Endothelial cell of umbilical vein (primary cell): ENCODE data around the gene FUT7. TPM values are rescaled to one million over a fixed set of nuclear protein-coding genes. Genes with fewer than 3 reads are reported as not detected.
A peak's percentile ranks its signal among the peaks of the same experiment; 100 is the strongest.

Source experiments
- BruUV-seq: library from RNA; stranded (reverse); fragments of 400-500 nt; replicated peaks from 2 replicates; lab custom pipeline; 2021; lab: Mats Ljungman, UMichigan
- CTCF ChIA-PET: fragments of 300-600, 350-600 bp; sonication (Branson Sonifier 250); formaldehyde crosslinking; loops from one replicate; lab custom pipeline; 2021; ENCODE audit warnings: antibody characterized with exemption, inconsistent platforms; lab: Charles Lee
- POLR2A ChIA-PET: fragments of 300-600, 350-600 bp; sonication (Branson Sonifier 250); formaldehyde crosslinking; loops from one replicate; lab custom pipeline; 2021; ENCODE audit warnings: antibody characterized with exemption, inconsistent platforms; lab: Charles Lee
- DNase-seq: peaks from one replicate; pipeline ENCODE4 v3.0.0-alpha.2; 2011; ENCODE audit warnings: low read depth, low spot score
- FAIRE-seq: peaks from 2 replicates; lab custom pipeline; 2011; peaks lifted over from hg19 to GRCh38; lab: Jason Lieb, UNC
- H2AFZ ChIP-seq: 2 replicates; pipeline ENCODE4 v1.6.0; 2012; ENCODE audit warnings: low read depth, low read length, control low read depth, inconsistent platforms
- H3K27ac ChIP-seq: 2 replicates; pipeline ENCODE4 v1.5.1; 2011; ENCODE audit warnings: low read depth, mild to moderate bottlenecking, control low read depth, low read length, moderate library complexity; ENCODE audit not compliant: insufficient read depth
- H3K27me3 ChIP-seq, 2 experiments: 2 replicates each; pipeline versions ENCODE4 v1.6.0 to v1.6.1; 2011; ENCODE audit warnings: low read length in 2 of 2, mixed read lengths in 1 of 2; ENCODE audit not compliant: control insufficient read depth in 2 of 2, insufficient read depth in 2 of 2
- H3K36me3 ChIP-seq, 2 experiments: 2 replicates in 1 of 2; 3 replicates in 1 of 2; pipeline ENCODE4 v1.5.1; 2011; ENCODE audit warnings: low read length in 2 of 2, mild to moderate bottlenecking in 1 of 2, moderate library complexity in 1 of 2; ENCODE audit not compliant: control insufficient read depth in 2 of 2, insufficient read depth in 2 of 2; ENCODE audit errors: extremely low read depth in 1 of 2
- H3K4me1 ChIP-seq: 3 replicates; pipeline ENCODE4 v1.5.1; 2011; ENCODE audit warnings: mild to moderate bottlenecking, low read length; ENCODE audit not compliant: control insufficient read depth, insufficient read depth; ENCODE audit errors: extremely low read depth
- H3K4me2 ChIP-seq: 2 replicates; pipeline ENCODE4 v1.6.1; 2011; ENCODE audit warnings: low read length, control low read depth, mixed read lengths; ENCODE audit not compliant: insufficient read depth
- H3K4me3 ChIP-seq, 3 experiments: fragments of 200-600 bp in 1 of 3; sonication (generic), shearing (Covaris generic) in 1 of 3; replicated peaks in 1 of 3; 2 replicates each; pipeline ENCODE4 v1.5.1; 2011 to 2016; ENCODE audit warnings: control low read depth in 3 of 3, low read length in 3 of 3, mild to moderate bottlenecking in 2 of 3, inconsistent platforms in 1 of 3, low read depth in 1 of 3, moderate library complexity in 1 of 3; ENCODE audit not compliant: insufficient read depth in 1 of 3
- H3K79me2 ChIP-seq: 2 replicates; pipeline ENCODE4 v1.6.0; 2012; ENCODE audit warnings: low read length, inconsistent platforms; ENCODE audit not compliant: control insufficient read depth, insufficient read depth
- H3K9ac ChIP-seq: replicated peaks from 2 replicates; pipeline ENCODE3; 2011; ENCODE audit warnings: low read length, control low read depth; ENCODE audit not compliant: insufficient read depth; ENCODE audit errors: extremely low read depth
- H3K9me1 ChIP-seq: replicated peaks from 3 replicates; pipeline ENCODE4 v1.6.0; 2011; ENCODE audit warnings: mild to moderate bottlenecking, low read length; ENCODE audit not compliant: control insufficient read depth, insufficient read depth; ENCODE audit errors: extremely low read depth
- H3K9me3 ChIP-seq: replicated peaks from 2 replicates; pipeline ENCODE4 v1.5.1; 2012; ENCODE audit warnings: low read length, inconsistent platforms; ENCODE audit not compliant: control insufficient read depth, insufficient read depth
- H4K20me1 ChIP-seq: replicated peaks from 2 replicates; pipeline ENCODE3; 2011; ENCODE audit warnings: mild to moderate bottlenecking, low read length; ENCODE audit not compliant: control insufficient read depth, insufficient read depth; ENCODE audit errors: extremely low read depth
- EZH2 ChIP-seq: IDR thresholded peaks from 2 replicates; pipeline ENCODE4 v1.6.1; 2012; ENCODE audit warnings: borderline replicate concordance, low read depth, mild to moderate bottlenecking, moderate library complexity, low read length, inconsistent platforms; ENCODE audit not compliant: severe bottlenecking
- FOS ChIP-seq: IDR thresholded peaks from 2 replicates; pipeline ENCODE4 v1.6.1; 2011; ENCODE audit warnings: mild to moderate bottlenecking, low read length, moderate library complexity, borderline replicate concordance; ENCODE audit not compliant: insufficient read depth
- GATA2 ChIP-seq: IDR thresholded peaks from 2 replicates; pipeline ENCODE4 v1.7.0; 2011; ENCODE audit warnings: low read depth, mild to moderate bottlenecking, moderate library complexity, mixed read lengths, low read length; ENCODE audit not compliant: insufficient read length, insufficient read depth
- JUN ChIP-seq: IDR thresholded peaks from 2 replicates; pipeline ENCODE4 v1.6.1; 2011; ENCODE audit warnings: borderline replicate concordance, low read depth; ENCODE audit not compliant: insufficient read length, insufficient read depth
- MYC ChIP-seq: IDR thresholded peaks from one replicate; pipeline ENCODE4 v1.6.1; 2011; ENCODE audit warnings: mild to moderate bottlenecking, low read depth, low read length
- POLR2A ChIP-seq: IDR thresholded peaks from 2 replicates; pipeline ENCODE4 v1.6.1; 2012; ENCODE audit warnings: low read depth, mild to moderate bottlenecking, control low read depth, low read length
- POLR2AphosphoS5 ChIP-seq: IDR thresholded peaks from 2 replicates; pipeline ENCODE4 v1.6.1; 2012; ENCODE audit warnings: low read depth, mild to moderate bottlenecking, control low read depth, low read length, moderate library complexity; ENCODE audit not compliant: insufficient read depth
- dilution Hi-C: fragments of 300-500 bp; cut with MboI; formaldehyde crosslinking; loops from one replicate; pipeline ENCODE4 v1.15.0; 2019; ENCODE audit warnings: low sequenced_read_pairs; ENCODE audit not compliant: extremely low pct_ligation_motif_present
- intact Hi-C: fragments of 100-400 bp; cut with micrococcal nuclease; formaldehyde crosslinking; loops from one replicate; pipeline ENCODE4 v1.10.0; 2022
- polyA plus RNA-seq, 4 experiments: library from polyadenylated mRNA; depleted of rRNA in 3 of 4; stranded (reverse) in 3 of 4; unstranded in 1 of 4; fragments of >200 nt; gene quantifications; 2 replicates each; pipeline versions ENCODE4 v1.2.1 to v1.2.3, GENCODE V29; 2011 to 2012; ENCODE audit warnings: missing spikeins in 1 of 4
- total RNA-seq: library from RNA; stranded (reverse); gene quantifications from 2 replicates; pipeline ENCODE4 v1.2.3, GENCODE V29; 2021
- TF ChIP-seq, protein P1 (sequence below): IDR thresholded peaks from 2 replicates; pipeline ENCODE4 v1.6.1; 2011; ENCODE audit not compliant: insufficient read depth, insufficient read length
- TF ChIP-seq, protein P2 (sequence below), 2 donors: IDR thresholded peaks; 1 replicate in 1 of 2; 2 replicates in 1 of 2; pipeline ENCODE4 v1.5.1; 2011; ENCODE audit warnings: low read length in 2 of 2, mild to moderate bottlenecking in 2 of 2, moderate library complexity in 2 of 2, control low read depth in 1 of 2, inconsistent platforms in 1 of 2, low read depth in 1 of 2; ENCODE audit not compliant: insufficient read depth in 1 of 2; ENCODE audit errors: extremely low read depth in 1 of 2

The FUT7 gene
- total and polyA plus RNA-seq, 2 donors (not counting 3 experiments of a cell fraction or from before 2014, with no cell fraction given) = not detected

DNA sequence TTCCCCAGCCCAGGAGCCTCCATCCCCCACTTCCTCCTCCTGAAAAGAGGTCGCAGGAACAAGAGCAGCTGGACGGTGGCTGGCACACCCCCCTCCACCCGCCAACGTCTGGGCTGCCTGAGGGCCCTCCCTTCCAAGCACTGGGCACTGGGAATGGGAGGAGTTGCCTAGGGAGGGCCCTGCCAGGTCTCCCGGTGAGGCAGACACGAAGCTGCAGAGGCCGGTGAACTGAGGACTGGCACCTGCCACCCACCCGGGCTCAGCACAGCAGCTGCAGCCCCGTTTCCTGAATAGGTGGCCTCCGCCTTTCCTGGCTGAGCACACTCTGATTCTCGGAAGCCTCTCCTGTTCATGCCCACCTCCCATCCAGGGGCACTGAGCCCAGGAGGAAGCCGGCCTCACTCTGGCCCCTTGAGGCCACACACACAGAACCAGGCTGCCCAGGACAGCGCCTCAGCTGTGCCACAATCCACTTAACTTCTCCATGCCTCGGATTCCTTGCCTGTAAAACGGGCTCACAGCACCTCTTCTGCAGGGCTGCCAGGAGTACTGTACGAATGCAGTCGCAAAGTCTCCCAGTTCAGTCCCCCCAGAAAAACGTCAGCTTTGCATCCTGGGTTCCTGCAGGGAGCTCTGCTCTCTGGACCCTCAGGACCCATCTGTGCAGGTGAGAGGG, 12.8 kb upstream of the FUT7 start:
- POLR2A ChIA-PET = no interaction called here
- dilution Hi-C loops = no loop called here

DNA sequence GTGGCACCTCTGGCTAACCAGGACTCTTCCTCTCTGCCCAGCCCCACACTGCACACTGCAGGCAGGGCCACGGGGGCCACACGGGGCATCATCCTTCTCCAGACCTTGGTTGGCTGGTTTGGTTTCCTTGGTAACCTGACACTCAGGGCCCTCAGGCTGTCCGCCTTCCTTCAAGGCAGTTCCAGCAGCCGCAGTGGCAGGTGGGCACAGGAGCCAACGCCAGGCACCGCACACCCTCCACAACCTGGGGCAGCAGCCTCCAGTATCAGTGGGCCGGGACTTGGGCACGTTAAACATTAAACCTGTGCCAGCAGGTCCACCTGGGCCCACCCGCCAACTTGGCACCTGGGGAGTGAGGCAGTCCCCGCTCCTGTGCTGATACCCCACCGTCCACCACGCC, 12.1 kb upstream of the FUT7 start:
- H3K36me3 ChIP-seq = peaks cover 0 to 13% of the 10 kb centered on the region in 2 experiments
- H3K4me2 ChIP-seq = peak overlapping the region; percentile 56
- TF ChIP-seq EZH2 (no peak), MYC (no peak), GATA2 (no peak), JUN (no peak), POLR2A (no peak), FOS (no peak), POLR2AphosphoS5 (no peak)
- TF ChIP-seq, protein P1, sequence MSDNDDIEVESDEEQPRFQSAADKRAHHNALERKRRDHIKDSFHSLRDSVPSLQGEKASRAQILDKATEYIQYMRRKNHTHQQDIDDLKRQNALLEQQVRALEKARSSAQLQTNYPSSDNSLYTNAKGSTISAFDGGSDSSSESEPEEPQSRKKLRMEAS = no peak
- TF ChIP-seq, protein P2, sequence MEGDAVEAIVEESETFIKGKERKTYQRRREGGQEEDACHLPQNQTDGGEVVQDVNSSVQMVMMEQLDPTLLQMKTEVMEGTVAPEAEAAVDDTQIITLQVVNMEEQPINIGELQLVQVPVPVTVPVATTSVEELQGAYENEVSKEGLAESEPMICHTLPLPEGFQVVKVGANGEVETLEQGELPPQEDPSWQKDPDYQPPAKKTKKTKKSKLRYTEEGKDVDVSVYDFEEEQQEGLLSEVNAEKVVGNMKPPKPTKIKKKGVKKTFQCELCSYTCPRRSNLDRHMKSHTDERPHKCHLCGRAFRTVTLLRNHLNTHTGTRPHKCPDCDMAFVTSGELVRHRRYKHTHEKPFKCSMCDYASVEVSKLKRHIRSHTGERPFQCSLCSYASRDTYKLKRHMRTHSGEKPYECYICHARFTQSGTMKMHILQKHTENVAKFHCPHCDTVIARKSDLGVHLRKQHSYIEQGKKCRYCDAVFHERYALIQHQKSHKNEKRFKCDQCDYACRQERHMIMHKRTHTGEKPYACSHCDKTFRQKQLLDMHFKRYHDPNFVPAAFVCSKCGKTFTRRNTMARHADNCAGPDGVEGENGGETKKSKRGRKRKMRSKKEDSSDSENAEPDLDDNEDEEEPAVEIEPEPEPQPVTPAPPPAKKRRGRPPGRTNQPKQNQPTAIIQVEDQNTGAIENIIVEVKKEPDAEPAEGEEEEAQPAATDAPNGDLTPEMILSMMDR (IDR thresholded peaks at IDR 0.05; ENCODE audit: extremely low read depth in 1 of 2, insufficient read depth in 1 of 2, low read depth in 1 of 2, low read length in 2 of 2) = no peak
- intact Hi-C loops (loop anchor here (2.0 kb wide), 1 partner anchor 15 kb away; the partner anchor contains the start of gene ABCA2), dilution Hi-C loops (no loop called here)
- H3K79me2 ChIP-seq = peaks cover 33% of the 10 kb centered on the region
- no peaks in the 10 kb centered on the region for H3K9me1 ChIP-seq
- FAIRE-seq (no peak), DNase-seq (no peak)
- ChIA-PET POLR2A (no interaction called here), CTCF (interaction anchor here (1.6 to 5.2 kb wide), 5 partner anchors 8 to 96 kb away, joined by 4 to 58 read pairs (median 8); no protein-coding TSS in a partner anchor)
- H3K4me1 ChIP-seq = peaks cover 41% of the 10 kb centered on the region
- no peak overlapping the region for H3K27ac ChIP-seq
- BruUV-seq = no TSS peak
- H2AFZ ChIP-seq = no peak overlapping the region
- no peaks in the 10 kb centered on the region for H4K20me1 ChIP-seq
- H3K27me3 ChIP-seq = no peaks in the 10 kb centered on the region
- no peaks in the 10 kb centered on the region for H3K9me3 ChIP-seq
- H3K4me3 ChIP-seq = peak overlapping the region in 1 of 3 experiments; percentile 54
- H3K9ac ChIP-seq = no peak overlapping the region

More for the DNA sequence above, 12.8 kb upstream of the FUT7 start:
- Histone ChIP-seq H3K9me1 (no peaks in the 10 kb centered on the region), H3K36me3 (peaks cover 0 to 7% of the 10 kb centered on the region in 2 experiments), H3K79me2 (peaks cover 33% of the 10 kb centered on the region), H3K9me3 (no peaks in the 10 kb centered on the region), H4K20me1 (no peaks in the 10 kb centered on the region), H3K4me3 (peak overlapping the region; percentile 28 to 54 (median 44)), H3K27me3 (no peaks in the 10 kb centered on the region), H3K4me1 (peaks cover 41% of the 10 kb centered on the region), H3K4me2 (peak overlapping the region; percentile 56), H3K9ac (no peak overlapping the region), H3K27ac (no peak overlapping the region), H2AFZ (no peak overlapping the region)
- BruUV-seq = no TSS peak
- peak; percentile 38 for FAIRE-seq
- no peak for TF ChIP-seq EZH2
- TF ChIP-seq FOS = no peak
- TF ChIP-seq, protein P1 = no peak
- CTCF ChIA-PET = interaction anchor here (0.5 to 5.2 kb wide), 7 partner anchors 9 to 258 kb away, joined by 3 to 58 read pairs (median 4); no protein-coding TSS in a partner anchor
- intact Hi-C loops = loop anchor here (2.0 kb wide), 1 partner anchor 16 kb away; the partner anchor contains the start of gene ABCA2
- DNase-seq = peak; percentile 31
